SU-DHL-6 (cell line): ENCODE results near the gene TTC4.

Experiments
- H2AFZ ChIP-seq: fragments of 200-600 bp; sonication (generic); 2 replicates; pipeline ENCODE4 v1.6.1; 2014; ENCODE audit warnings: low read depth, mild to moderate bottlenecking, moderate library complexity, mixed read lengths, antibody characterized with exemption, low read length; ENCODE audit not compliant: severe bottlenecking
- H3F3A ChIP-seq: fragments of 200-600 bp; shearing (Covaris generic); 2 replicates; pipeline ENCODE4 v1.6.0; 2016; ENCODE audit warnings: antibody characterized with exemption, mild to moderate bottlenecking; ENCODE audit not compliant: insufficient read depth
- H3K27ac ChIP-seq: fragments of 200-600 bp; sonication (generic); 2 replicates; pipeline ENCODE4 v1.5.1; 2016; ENCODE audit warnings: low read depth, mild to moderate bottlenecking, low read length, moderate library complexity, mixed read lengths
- H3K27me3 ChIP-seq: fragments of 200-600 bp; sonication (generic), shearing (Covaris generic); 2 replicates; pipeline ENCODE4 v1.6.0; 2014; ENCODE audit warnings: mild to moderate bottlenecking, low read length
- H3K36me3 ChIP-seq: fragments of 200-600 bp; sonication (generic); 2 replicates; pipeline ENCODE4 v1.6.1; 2014; ENCODE audit warnings: mild to moderate bottlenecking, low read length, mixed read lengths
- H3K4me2 ChIP-seq: fragments of 300-600, 200-600 bp; shearing (Covaris generic), sonication (generic); 2 replicates; pipeline ENCODE4 v1.6.0; 2014; ENCODE audit warnings: low read length, low read depth, mild to moderate bottlenecking; ENCODE audit not compliant: poor library complexity, severe bottlenecking
- H3K4me3 ChIP-seq: fragments of 200-600 bp; sonication (generic); 2 replicates; pipeline ENCODE4 v1.5.1; 2014; ENCODE audit warnings: antibody characterized with exemption, low read length, mild to moderate bottlenecking, mixed read lengths; ENCODE audit not compliant: insufficient read depth, poor library complexity, severe bottlenecking
- H3K79me2 ChIP-seq: fragments of 200-600 bp; sonication (generic); 2 replicates; pipeline ENCODE4 v1.6.1; 2014; ENCODE audit warnings: mild to moderate bottlenecking, low read length, moderate library complexity; ENCODE audit not compliant: insufficient read depth
- H3K9ac ChIP-seq: fragments of 200-600 bp; sonication (generic); 2 replicates; pipeline ENCODE4 v1.7.0; 2014; ENCODE audit warnings: mild to moderate bottlenecking, low read length
- H3K9me2 ChIP-seq: fragments of 200-600 bp; sonication (generic); replicated peaks from 2 replicates; pipeline ENCODE4 v1.6.1; 2014; ENCODE audit warnings: low read length; ENCODE audit not compliant: insufficient read depth
- H3K9me3 ChIP-seq: fragments of 200-600 bp; sonication (generic); 2 replicates; pipeline ENCODE4 v1.6.1; 2014; ENCODE audit warnings: low read length, mixed read lengths; ENCODE audit not compliant: insufficient read depth
- H4K20me1 ChIP-seq: fragments of 200-600 bp; sonication (generic); 2 replicates; pipeline ENCODE4 v1.6.1; 2014; ENCODE audit warnings: low read depth, mild to moderate bottlenecking, antibody characterized with exemption, low read length, moderate library complexity, mixed read lengths
- EZH2phosphoT487 ChIP-seq: fragments of 200-600 bp; sonication (generic), shearing (Covaris generic); conservative IDR thresholded peaks from 2 replicates; pipeline ENCODE4 v1.6.1; 2018; ENCODE audit warnings: mild to moderate bottlenecking, antibody characterized with exemption, low read length, moderate library complexity, mixed read lengths
- TF ChIP-seq, protein P1 (sequence below): fragments of 200-600 bp; sonication (generic); IDR thresholded peaks from one replicate; pipeline ENCODE4 v1.5.1; 2017; ENCODE audit warnings: antibody characterized with exemption, mild to moderate bottlenecking, low read length, moderate library complexity; ENCODE audit not compliant: insufficient read depth, poor library complexity, severe bottlenecking

The TTC4 gene

DNA sequence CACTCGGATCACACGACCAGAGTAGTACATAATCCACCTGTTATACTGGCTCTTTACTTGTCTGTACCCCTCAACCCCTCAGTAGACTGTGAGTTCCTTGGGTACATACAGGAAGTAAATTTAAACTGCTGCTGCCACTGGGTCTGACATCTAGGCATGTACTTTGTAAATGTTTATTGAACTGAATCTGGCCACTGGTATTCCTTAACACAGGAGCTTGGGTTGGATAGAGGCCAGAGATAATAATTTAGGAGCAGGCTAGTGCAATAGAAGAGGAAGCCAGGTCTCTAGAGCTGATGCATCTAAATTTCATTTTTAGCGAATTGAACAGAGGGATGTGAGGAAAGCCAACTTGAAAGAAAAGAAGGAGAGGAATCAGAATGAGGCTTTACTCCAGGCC is 12.4 kb downstream of the TTC4 start:
- Histone ChIP-seq H3K4me3 (no peak overlapping the region), H3K9me2 (no peaks in the 10 kb centered on the region), H3K27ac (no peak overlapping the region), H3K79me2 (no peaks in the 10 kb centered on the region), H3K4me2 (no peak overlapping the region), H2AFZ (no peak overlapping the region), H3K36me3 (peaks cover 28% of the 10 kb centered on the region; the same call in 1 of the 2 replicates), H3F3A (0 out of 2 replicates have a peak, but pooled peaks cover 5% of the 10 kb centered on the region), H3K9me3 (no peaks in the 10 kb centered on the region), H3K27me3 (no peaks in the 10 kb centered on the region), H4K20me1 (no peaks in the 10 kb centered on the region), H3K9ac (no peak overlapping the region)
- TF ChIP-seq EZH2phosphoT487 = no peak
- TF ChIP-seq, protein P1, sequence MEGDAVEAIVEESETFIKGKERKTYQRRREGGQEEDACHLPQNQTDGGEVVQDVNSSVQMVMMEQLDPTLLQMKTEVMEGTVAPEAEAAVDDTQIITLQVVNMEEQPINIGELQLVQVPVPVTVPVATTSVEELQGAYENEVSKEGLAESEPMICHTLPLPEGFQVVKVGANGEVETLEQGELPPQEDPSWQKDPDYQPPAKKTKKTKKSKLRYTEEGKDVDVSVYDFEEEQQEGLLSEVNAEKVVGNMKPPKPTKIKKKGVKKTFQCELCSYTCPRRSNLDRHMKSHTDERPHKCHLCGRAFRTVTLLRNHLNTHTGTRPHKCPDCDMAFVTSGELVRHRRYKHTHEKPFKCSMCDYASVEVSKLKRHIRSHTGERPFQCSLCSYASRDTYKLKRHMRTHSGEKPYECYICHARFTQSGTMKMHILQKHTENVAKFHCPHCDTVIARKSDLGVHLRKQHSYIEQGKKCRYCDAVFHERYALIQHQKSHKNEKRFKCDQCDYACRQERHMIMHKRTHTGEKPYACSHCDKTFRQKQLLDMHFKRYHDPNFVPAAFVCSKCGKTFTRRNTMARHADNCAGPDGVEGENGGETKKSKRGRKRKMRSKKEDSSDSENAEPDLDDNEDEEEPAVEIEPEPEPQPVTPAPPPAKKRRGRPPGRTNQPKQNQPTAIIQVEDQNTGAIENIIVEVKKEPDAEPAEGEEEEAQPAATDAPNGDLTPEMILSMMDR = no peak

DNA sequence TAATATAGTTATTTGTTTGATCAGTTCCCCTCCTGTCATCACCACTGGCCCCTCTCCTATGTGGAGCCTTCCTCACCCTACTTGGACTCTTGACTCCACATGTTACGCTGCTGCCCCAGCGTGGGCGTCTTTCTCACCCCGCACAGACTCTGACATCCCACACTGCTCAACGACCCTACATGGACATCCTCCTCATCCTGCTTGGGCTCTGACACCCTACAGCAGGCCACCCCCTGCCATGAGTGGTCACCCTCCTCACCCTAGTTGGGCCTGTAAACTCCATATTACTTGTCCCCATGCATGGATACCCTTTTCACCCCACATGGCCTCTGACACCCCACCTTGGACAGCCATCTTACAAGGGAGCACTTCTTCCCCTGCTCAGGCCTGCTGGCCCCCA is 21.0 kb downstream of the TTC4 start:
- H2AFZ ChIP-seq = no peak overlapping the region
- TF ChIP-seq EZH2phosphoT487 = no peak
- TF ChIP-seq, protein P1 = no peak
- no peak overlapping the region for H3K4me2 ChIP-seq
- H3K36me3 ChIP-seq = peaks cover 5% of the 10 kb centered on the region; the same call in 1 of the 2 replicates
- no peak overlapping the region for H3K9ac ChIP-seq
- no peaks in the 10 kb centered on the region for H4K20me1 ChIP-seq
- no peaks in the 10 kb centered on the region for H3K9me2 ChIP-seq
- no peak overlapping the region for H3K4me3 ChIP-seq
- no peaks in the 10 kb centered on the region for H3K79me2 ChIP-seq
- H3K27ac ChIP-seq = no peak overlapping the region
- no peaks in the 10 kb centered on the region for H3F3A ChIP-seq
- H3K9me3 ChIP-seq = no peaks in the 10 kb centered on the region
- H3K27me3 ChIP-seq = no peaks in the 10 kb centered on the region

DNA sequence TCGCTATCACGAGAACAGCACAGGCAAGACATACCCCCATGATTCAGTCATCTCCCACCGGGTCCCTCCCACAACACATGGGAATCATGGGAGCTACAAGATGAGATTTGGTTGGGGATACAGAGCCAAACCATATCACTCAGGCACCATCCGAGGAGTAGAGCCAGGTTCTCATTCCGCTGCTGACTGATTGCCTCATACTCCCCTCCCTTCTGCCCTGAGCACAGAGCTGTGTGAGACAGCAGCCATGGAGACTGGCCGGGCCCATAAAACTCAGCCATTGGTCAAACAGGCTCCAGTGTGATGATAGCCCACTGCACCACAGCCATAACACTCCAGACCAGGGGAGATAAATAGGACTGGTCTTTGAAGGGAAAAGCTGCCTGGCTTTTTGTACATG is 22.6 kb downstream of the TTC4 start:
- TF ChIP-seq EZH2phosphoT487 = no peak
- TF ChIP-seq, protein P1 = no peak
- no peak overlapping the region for H3K4me2 ChIP-seq
- H3K79me2 ChIP-seq = no peaks in the 10 kb centered on the region
- no peaks in the 10 kb centered on the region for H3K9me3 ChIP-seq
- H4K20me1 ChIP-seq = no peaks in the 10 kb centered on the region
- H3K36me3 ChIP-seq = peaks cover 5% of the 10 kb centered on the region; the same call in 1 of the 2 replicates
- no peak overlapping the region for H3K9ac ChIP-seq
- H3F3A ChIP-seq = no peaks in the 10 kb centered on the region
- no peak overlapping the region for H2AFZ ChIP-seq
- H3K4me3 ChIP-seq = no peak overlapping the region
- no peaks in the 10 kb centered on the region for H3K9me2 ChIP-seq
- no peaks in the 10 kb centered on the region for H3K27me3 ChIP-seq
- no peak overlapping the region for H3K27ac ChIP-seq

DNA sequence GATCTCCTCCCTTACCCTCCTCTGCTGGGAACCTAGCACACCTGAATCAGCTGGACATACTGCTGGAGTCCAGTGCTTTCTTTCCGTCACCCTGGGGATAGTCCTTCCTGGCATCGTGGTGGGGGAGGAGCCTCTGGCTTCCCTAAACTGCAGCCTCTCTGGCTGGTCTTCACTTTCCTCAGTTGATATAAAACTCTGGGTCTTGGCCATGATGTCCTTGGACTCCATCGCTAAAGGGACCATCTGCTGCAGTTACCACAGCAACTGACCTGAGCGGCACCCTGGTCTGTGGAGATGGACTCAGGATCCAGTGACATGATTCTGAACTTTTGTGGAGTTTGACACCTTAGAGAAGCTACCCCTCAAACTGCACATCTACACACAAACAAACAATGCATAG is 25.9 kb downstream of the TTC4 start:
- Histone ChIP-seq H3K4me2 (no peak overlapping the region), H3F3A (no peaks in the 10 kb centered on the region), H3K9ac (no peak overlapping the region), H3K36me3 (no peaks in the 10 kb centered on the region), H3K79me2 (no peaks in the 10 kb centered on the region), H3K4me3 (no peak overlapping the region), H3K27me3 (no peaks in the 10 kb centered on the region), H4K20me1 (no peaks in the 10 kb centered on the region), H3K9me3 (no peaks in the 10 kb centered on the region), H2AFZ (no peak overlapping the region), H3K27ac (no peak overlapping the region), H3K9me2 (no peaks in the 10 kb centered on the region)
- TF ChIP-seq EZH2phosphoT487 = no peak
- TF ChIP-seq, protein P1 = no peak
